Measurements from ENCODE around the gene HELT. TPM values are rescaled to one million over a fixed set of nuclear protein-coding genes. Genes with fewer than 3 reads are reported as not detected.

Gene HELT
- total RNA-seq, 4 donors from 2014 or later: not detected

Other genes with a start within 250 kb of the HELT start
- gene ACSL1, start 192.5 kb upstream of the HELT start, total RNA-seq: 100 to 1,000 TPM in 1 of 4 donors, 10 to 100 TPM in 3; 43.5 to 136 (median 52.0) TPM
- 100 to 1,000 TPM; 135 to 158 (median 140) TPM for gene SLC25A4, start 124.8 kb downstream of the HELT start, total RNA-seq
- gene CFAP97, start 185.5 kb downstream of the HELT start, total RNA-seq: 10 to 100 TPM; 30.2 to 36.8 (median 35.1) TPM
- 10 to 100 TPM; 19.9 to 23.8 (median 21.5) TPM for gene SNX25, start 191.1 kb downstream of the HELT start, total RNA-seq

All from esophagus muscularis mucosa (tissue), 4 donors.